Measurements from ENCODE around the gene PHEX. TPM values are rescaled to one million over a fixed set of nuclear protein-coding genes. Genes with fewer than 3 reads are reported as not detected.

The PHEX gene
- polyA plus RNA-seq, 4 donors, result 0.30 to 0.38 (median 0.34) TPM

DNA sequence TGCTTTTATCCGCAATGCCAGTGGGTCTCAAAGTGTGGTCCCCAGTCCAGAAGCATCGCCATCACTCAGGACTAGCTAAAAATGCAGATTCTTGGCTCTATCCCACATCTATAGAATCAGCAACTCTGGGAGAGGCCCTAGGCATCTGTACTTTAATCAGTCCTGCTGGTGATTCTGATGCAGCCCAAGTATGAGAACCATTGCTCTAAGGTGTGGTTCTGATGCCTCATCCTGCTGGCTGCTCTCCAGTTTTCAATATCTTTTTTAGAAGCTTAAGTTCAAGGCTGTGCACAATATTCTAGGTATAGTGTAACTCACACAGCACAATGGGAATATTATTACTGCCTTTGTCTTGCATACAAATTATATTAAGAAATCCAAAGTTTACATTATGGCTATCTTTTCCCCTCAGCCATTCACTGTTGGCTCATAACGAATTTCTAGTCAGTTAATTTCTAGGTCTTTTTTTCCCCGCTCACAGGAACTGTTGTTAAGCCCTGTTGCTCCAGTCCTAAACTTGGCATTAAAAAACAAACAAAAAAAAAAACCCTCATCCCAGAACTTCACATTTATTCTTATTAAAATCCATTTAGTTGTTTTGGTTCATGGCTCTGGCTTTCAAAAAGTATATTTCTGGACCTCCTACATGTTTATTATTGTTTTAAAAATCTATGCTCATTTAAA, 109.1 kb downstream of the PHEX start:
- DNase-seq (ENCODE audit: low read depth in 4 of 4, low spot score in 3 of 4), result no peak

DNA sequence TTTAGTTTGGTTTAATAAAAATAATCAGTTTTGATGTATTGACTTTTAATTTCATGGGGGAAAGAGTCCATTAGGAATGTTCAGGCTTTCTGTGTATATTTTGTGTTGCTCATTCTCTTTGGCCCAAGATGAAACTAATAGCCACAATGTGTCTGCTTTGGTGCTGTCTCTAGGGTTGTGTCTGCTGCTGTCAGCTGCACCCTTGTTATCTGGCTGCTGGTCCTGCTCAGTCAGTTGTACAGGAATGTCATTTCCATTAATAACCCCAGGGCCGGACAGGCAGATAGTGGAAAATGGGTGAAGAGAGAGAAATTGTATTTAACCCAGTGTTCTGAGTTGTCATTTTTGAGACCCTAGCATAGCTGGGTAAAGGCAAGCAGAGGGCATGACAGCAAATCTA, 115.1 kb downstream of the PHEX start:
- no peak for DNase-seq (ENCODE audit: low read depth in 4 of 4, low spot score in 3 of 4)

DNA sequence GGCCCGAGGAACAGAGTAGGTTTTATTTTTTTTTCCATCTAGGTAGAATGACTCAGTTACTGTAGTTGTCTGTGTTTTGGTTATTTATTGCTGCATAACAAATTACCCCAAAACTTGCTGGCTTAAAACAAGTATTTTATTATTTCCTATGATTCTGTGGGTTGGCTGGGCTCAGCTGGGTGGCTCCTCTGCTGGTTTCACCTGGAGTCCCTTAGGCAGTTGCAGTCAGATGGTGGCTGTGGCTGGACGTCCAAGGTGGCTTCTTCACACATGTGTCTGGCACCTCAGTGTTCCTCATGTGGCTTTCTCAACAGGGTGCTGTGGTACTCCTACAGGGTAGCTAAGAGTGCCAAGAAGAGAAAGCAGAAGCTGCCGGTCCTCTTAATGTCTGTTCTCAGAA, 115.8 kb downstream of the PHEX start:
- no peak for DNase-seq (ENCODE audit: low read depth in 4 of 4, low spot score in 3 of 4)

DNA sequence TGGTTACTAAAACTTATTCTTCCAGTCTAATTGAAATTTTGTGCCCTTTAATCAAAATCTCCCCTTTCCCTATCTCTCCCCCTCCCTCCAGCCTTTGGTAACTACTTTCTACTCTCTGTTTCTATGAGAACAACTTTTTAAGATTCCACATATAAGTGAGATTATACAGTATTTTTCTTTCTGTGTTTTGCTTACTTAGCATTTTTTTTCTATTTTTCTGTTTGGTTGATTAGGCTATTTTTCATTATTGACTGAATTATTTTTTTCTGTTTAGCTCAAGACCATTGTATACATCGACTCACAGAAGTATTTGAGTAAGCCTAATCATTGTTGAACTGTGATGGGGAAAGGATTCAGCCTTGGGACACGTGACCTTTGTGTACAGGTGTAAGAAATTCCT, 116.4 kb downstream of the PHEX start:
- no peak for DNase-seq (ENCODE audit: low read depth in 4 of 4, low spot score in 3 of 4)

DNA sequence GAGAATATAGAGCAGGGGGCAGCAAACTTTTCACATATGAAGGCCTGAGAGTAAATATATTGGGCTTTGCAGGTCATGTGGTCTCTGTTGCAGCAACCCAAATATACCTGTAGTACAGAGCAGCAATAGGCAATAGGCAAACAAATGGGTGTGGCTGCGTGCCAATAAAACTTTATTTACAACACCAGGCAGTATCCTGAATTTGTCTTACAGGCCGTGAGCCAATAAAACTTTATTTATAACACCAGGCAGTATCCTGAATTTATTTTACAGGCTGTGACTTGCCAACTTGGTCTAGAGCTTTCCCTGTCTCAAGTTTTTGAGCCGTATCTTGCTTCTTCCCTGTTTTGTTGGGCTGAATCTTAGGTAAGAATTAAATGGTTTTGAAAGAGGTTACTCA, 118.2 kb downstream of the PHEX start:
- DNase-seq (ENCODE audit: low read depth in 4 of 4, low spot score in 3 of 4), result no peak

DNA sequence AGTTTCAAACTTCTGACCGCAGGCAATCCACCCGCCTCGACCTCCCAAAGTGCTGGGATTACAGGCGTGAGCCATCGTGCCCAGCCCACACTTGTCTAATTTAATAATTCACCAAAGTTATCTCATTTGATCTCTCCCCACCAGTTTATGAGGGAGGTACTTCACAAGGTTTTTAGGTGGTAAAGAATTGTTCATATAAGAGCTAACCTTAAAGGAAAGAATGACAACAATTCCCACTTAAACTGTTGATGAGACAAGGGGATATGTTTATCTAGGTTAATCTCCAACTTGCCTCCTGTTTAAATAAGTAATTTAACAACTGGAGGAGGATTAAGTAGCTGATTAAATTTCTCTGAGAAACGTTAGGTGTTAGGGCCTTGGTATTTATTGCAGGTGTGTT, 123.0 kb downstream of the PHEX start:
- DNase-seq (ENCODE audit: low read depth in 4 of 4, low spot score in 3 of 4), result no peak

DNA sequence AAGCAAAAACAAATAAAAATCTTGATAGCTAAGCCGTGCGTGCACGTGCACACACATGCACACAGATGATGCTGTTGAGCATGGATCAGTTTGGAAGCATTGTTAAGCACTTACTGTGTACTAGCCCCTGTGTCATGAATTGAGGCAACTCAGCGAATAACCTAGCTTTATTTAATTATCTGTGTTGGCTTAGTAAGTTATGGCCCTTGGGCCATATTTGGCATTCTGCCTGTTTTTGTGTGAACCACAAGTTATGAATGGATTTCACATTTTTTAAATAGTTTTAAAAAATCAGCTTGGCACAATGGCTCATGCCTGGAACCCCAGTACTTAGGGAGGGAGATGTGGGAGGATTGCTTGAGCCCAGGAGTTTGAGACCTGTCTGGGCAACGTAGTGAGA, 126.9 kb downstream of the PHEX start:
- no peak for DNase-seq (ENCODE audit: low read depth in 4 of 4, low spot score in 3 of 4)

DNA sequence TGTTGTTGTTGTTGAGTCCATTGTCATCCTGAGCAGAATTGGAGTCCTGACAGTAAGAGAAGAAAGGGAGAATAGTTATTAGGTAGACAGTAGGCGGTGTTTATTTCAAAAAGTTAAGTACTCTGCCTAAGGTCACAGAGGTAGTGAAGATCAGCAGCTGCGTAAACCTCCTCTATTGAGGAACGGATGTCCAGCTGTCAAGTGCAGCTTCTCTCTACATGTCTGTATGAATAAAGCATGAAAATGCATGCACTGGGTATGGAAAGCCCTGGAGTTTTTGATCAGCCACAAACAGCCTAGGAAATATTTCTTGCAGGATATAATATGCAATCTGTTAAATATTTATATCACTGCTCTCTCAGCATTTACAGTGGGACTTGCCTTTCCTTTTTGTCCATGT, 131.2 kb downstream of the PHEX start:
- no peak for DNase-seq (ENCODE audit: low read depth in 4 of 4, low spot score in 3 of 4)

DNA sequence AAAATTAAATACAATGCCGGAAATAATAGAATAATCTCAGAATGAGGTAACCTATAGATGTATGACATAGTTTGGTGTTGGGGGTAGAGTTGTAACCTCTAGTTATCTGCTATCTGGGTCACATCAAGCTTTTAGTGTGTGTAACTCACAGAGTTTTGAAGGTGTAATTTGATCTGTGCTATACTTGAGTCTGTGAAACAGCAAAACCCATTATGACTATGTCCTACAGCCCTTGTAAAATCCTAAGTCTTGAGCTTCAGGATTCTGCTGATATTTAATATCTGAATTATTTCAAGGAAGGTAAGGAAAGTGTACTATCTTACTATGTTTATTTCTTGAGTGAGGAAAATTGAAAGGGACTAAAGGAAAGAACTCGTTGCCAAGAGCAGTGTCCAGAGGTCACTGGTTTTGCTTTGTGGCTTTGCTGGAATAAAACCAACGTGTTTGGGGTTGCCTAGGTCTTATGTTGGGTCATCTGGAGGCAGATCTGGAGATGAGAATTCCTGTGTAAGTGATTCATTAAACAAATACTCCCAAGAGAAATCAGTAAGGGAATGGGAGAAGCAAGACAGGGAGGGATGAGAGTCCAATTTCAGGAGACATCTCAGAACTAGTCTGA, 132.8 kb downstream of the PHEX start:
- no peak for DNase-seq (ENCODE audit: low read depth in 4 of 4, low spot score in 3 of 4)

DNA sequence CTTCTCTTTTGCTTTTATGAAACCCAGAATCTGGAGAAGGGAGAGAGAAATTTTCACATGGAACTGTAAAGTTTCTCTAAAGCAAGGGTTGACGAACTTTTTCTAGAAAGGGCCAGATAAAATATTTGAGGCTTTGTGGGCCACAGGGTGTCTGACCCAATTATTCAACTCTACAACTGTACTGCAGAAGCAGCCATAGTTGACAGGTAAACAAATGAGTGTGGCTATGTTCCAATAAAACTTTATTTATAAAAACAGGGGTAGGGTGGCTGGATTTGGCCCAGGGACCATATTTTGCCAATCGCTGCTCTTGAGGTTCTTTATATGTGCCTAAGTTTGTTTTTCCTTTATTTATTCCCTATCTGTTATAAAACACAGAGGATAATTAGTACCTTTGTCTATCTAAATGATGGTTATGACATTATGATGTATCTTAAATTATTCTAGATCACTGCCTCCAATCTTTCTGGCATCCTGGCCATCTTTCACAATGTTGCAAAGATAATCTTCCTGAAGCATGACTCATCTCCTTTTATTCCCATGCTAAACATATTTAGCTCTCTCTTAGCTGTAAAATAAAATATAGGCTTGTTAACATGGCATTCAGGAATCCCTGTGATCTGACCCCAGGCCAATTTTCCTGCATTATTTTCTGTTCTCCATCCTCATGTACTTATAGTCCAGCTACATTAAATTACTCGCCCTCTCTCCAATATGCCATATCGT, 133.8 kb downstream of the PHEX start:
- DNase-seq (ENCODE audit: low read depth in 4 of 4, low spot score in 3 of 4), result no peak

DNA sequence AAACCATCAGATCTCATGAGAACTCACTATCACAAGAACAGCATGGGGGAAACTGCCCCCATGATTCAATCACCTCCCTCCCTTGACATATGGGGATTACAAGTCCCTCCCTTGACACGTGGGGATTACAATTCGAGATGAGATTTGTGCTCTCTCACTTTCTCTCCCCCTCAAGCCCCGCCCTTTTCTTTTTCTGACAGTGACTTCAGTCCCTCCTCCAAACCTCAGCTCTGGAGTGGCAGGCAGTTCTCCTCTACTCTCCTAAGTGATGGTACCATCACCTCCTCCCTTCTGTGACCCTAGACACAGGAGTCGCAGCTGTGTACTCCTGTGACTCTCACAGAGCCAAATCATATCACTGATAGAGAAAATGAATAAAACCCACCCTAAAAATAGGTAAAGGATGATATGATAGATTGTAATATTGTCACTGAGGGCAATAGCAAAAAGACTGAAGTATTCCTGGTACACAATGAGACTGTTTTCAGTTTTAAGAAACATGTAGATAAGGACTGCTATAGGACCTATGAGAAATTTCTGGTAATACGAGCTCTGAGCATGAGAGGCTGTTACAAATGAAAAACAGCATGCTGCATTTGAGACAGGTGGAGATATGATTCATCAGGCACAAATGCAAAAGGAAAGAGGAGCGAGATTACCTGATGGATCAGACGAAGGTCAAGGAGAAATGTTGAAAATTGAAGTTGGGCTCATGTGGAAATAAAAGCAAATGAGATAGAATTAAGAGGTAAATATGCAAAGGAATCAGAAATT, 139.3 kb downstream of the PHEX start:
- DNase-seq (ENCODE audit: low read depth in 4 of 4, low spot score in 3 of 4), result no peak

DNA sequence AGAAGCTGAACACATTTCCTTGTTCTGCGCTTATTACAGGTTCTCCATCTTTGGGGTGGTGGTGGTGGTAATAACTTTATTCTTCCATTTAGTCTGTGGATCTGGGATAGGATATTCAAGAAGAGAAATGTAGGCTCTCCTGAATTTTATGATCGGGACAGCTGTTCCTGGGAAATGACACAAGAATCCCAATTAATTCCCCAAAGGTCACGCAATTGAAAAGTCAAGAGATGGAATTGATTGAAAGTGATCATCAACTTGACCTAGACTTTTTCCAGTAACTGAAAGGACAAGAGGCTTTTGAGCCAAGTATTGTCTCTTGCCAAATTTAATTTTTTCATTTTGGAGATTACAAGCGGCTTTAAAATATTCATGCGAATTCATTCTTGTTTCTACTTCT, 141.8 kb downstream of the PHEX start:
- no peak for DNase-seq (ENCODE audit: low read depth in 4 of 4, low spot score in 3 of 4)

DNA sequence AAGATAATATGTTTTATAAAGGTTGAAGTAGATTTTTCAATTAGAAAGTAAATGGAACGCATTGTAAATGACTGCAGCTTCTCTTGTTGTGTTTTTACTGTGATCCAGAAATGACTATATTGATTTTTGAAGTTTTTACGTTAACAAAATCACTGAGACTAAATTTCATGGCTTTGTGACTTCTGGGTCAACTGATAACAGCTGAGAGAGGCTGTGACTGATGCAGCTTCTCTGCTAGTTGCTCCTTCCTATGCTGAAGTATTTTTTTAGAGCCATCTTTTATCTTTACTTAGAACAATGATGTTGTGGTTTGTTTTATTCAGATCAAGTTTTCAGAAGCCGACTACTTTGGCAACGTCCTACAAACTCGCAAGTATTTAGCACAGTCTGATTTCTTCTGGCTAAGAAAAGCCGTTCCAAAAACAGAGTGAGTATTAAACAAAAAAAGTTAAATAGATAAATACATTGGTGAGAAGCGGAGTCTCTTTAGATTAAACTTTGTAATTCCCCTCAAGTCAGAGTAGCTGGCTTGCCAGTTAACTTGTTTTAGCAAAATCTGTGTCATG, 145.9 kb downstream of the PHEX start:
- DNase-seq (ENCODE audit: low read depth in 4 of 4, low spot score in 3 of 4), result no peak

DNA sequence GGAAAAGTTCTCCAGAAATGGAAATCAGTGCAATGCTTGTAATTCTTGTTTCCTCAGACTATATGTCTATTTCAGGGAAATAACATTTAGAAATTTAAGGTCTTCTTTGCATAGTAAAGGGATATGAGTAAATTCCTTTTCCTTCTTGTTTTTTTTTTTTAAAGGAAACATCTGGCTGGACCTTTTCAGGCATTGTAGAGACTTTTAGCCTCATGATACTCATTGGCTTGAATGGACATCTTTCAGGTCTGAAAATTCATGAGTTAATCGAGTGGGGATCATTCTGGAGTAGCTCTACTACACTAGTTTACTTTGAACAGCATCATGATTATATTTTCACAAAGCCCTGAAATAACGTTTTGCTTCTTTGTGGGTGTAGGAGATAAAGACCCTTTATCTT, 152.0 kb downstream of the PHEX start:
- DNase-seq (ENCODE audit: low read depth in 4 of 4, low spot score in 3 of 4), result no peak

DNA sequence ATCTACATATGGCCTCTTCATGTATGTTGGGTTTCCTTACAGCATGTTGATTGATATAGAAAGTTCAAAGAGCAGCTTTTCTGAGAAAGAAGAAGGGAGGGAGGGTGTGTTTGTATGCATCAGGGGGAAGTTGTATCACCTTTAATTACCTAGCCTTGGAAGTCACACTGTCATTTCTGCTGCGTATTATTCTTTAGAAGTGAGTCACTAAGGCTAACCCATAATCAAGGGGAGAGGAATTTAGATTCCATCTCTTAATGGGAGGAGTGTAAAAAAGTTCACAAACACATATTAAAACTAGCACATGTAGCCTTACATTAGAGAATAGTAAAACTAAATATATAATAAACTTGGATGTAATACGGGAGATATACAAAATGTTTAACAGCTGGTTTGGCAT, 154.0 kb downstream of the PHEX start:
- no peak for DNase-seq (ENCODE audit: low read depth in 4 of 4, low spot score in 3 of 4)

DNA sequence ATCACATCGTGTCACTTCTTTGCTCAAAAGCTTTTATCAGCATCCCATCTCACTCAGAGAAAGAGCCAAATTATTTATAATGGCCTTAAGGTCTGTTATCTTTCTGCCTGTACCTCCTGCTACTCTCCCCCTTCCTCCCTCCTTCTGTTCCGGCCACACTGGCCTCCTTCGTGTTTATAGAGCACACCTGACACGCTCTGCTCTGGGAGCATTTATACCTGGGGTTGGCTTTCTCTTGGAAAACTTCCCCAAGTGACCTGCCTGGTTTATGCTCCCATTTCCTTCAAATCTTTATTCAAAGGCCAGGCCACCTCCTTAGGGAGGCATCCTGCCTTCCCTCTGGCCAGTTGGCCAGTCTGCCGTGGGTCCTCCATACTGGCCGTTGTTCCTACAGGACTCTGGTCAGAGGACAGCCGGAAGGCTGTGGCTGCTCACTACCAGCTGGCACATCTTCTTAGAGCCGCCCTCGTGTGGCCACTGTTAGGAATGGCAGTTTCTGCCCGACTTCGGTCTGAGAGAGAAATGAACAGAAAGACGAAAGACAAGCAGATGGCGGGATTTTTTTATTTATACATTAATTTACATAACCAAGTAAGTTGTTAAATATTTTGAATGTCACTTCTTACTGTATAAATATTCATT, 160.4 kb downstream of the PHEX start:
- peak in 3 of 4 donors; percentile 2 to 5 (median 3) for DNase-seq (ENCODE audit: low read depth in 4 of 4, low spot score in 3 of 4)

DNA sequence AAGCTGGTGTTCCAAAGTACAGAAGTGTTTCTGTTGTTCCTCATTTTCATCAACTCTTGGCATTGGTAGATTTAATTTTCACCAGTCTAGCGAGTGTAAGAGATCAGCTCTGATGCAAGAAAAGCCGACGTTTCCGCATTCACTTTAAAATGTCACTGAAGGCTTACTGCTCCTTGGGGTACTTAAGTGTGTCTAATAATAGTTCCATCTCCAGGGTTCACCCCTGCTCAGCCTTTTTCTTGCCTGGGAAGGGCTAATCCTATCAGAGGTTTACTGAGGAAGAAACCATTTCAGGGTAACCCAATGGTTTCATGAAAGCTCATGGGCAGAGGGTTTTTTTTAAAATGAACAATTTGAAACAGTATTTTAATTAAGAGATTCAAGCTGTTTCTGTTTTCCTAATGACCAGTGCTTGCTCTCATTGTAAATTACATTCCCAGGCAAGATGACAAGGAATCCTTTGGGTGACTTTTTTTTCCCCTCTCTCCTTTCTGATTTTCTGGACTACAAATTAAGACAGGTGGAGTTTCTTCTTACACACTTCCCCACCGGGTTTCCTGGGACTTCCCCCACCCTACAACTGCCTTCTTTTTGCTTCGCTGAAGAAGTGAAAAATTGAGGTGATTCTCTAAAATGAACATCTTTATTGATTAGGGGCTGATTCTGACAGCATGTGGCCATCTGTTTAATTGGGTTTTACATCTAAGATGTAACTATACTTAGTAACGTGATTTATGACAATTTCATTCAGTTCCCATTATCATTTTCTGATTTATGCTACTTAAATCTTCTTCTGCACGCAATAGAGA, 161.9 kb downstream of the PHEX start:
- DNase-seq (ENCODE audit: low read depth in 4 of 4, low spot score in 3 of 4), result no peak

DNA sequence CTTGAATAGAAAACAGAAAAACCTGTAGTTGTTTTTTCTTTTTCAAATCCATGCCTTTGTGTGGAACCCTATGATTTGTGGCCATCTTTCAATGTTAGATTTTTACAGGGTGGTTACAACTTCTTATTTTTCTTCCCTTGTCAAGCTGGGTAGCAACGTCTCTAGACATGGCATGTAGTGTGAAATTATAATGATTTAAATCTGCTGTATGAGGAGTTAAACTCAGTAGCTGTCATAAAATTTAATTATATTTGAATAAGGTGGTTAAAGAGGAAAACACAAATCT, 162.5 kb downstream of the PHEX start:
- no peak for DNase-seq (ENCODE audit: low read depth in 4 of 4, low spot score in 3 of 4)

DNA sequence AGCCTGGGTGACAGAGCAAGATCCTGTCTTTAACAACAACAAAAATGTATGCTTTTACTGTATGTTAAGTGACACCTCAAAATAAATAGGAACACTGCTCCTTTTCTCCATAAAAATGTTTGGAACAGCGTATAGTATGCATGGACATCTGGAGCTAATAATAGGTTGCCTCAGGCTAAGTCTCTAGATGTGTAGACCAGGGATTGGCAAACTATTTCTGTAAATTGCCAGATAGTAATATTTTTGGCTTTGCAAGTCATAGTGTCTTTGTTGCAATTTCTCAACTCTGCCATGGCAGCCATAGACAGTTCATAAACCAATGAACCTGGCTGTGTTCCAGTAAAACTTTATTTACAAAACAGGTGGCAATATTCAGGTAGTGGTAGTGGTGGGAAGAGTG, 164.0 kb downstream of the PHEX start:
- DNase-seq (ENCODE audit: low read depth in 4 of 4, low spot score in 3 of 4), result no peak

DNA sequence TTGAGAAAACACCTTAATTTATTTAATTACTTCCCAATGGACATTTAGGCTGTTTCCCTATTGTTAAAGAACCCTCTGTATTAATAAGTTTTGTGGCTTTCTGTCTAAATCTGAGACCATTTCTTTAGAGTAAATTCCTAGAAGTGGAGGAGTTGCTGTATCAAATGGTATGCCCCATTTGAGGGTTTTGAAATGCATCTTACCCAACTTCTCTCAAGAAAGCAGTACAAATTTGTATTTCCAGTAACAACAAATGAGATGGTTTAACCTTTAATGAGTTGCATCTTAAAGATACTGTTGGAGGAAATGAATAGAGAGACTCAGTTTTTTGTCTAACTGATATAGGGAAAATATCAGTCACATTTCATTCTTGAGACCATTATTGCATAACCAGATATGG, 170.1 kb downstream of the PHEX start:
- DNase-seq (ENCODE audit: low read depth in 4 of 4, low spot score in 3 of 4), result no peak

Data from right renal pelvis (tissue), 4 donors.